HepG2 (cell line): ENCODE measurements around the gene ZMYM4. TPM values are rescaled to one million over a fixed set of nuclear protein-coding genes. Genes with fewer than 3 reads are reported as not detected.
A peak's percentile ranks its signal among the peaks of the same experiment; 100 is the strongest.

Source experiments
- ATAC-seq: fragments of 200-7000 bp; cut with Tn5 transposase; 3 replicates; pipeline ENCODE4 v1.9.1; 2020; ENCODE audit warnings: mild to moderate bottlenecking, moderate library complexity
- BruUV-seq: library from RNA; stranded (reverse); fragments of 400-500 nt; replicated peaks from 2 replicates; lab custom pipeline; 2021; lab: Mats Ljungman, UMichigan
- CTCF ChIA-PET: fragments of 300-600 bp; formaldehyde crosslinking; extraction: SDS; loops from one replicate; lab custom pipeline; 2021; ENCODE audit warnings: low total read pairs, inconsistent platforms, low intra/inter-chr PET ratio; lab: Yijun Ruan, JAX
- POLR2A ChIA-PET: fragments of 350-600 bp; sonication (Branson Sonifier 250); formaldehyde crosslinking; loops from one replicate; lab custom pipeline; 2020; ENCODE audit warnings: antibody characterized with exemption, inconsistent platforms; lab: Yijun Ruan, JAX
- DNase-seq: peaks from one replicate; pipeline ENCODE4 v3.0.0-alpha.2; 2015; ENCODE audit warnings: low spot score
- FAIRE-seq: peaks from 3 replicates; lab custom pipeline; 2011; peaks lifted over from hg19 to GRCh38; lab: Jason Lieb, UNC
- H2AFZ ChIP-seq: one replicate; pipeline ENCODE4 v1.6.1; 2011; ENCODE audit warnings: low read length, inconsistent platforms
- H3K27ac ChIP-seq: fragments of 300-600 bp; 3 replicates; pipeline ENCODE4 v1.8.0; 2011; ENCODE audit warnings: mixed run types, mild to moderate bottlenecking, mixed read lengths, low read length, inconsistent platforms; ENCODE audit not compliant: insufficient read depth; ENCODE audit errors: extremely low read length
- H3K27me3 ChIP-seq, 2 experiments: fragments of 200-600 bp in 1 of 2; 2 replicates in 1 of 2; 3 replicates in 1 of 2; pipeline versions ENCODE4 v1.6.0 to v1.8.0; 2011; ENCODE audit warnings: low read length in 2 of 2, mild to moderate bottlenecking in 2 of 2, moderate library complexity in 2 of 2, inconsistent platforms in 1 of 2; ENCODE audit not compliant: insufficient read depth in 2 of 2, control insufficient read depth in 1 of 2
- H3K36me3 ChIP-seq, 2 experiments: fragments of 200-600 bp in 1 of 2; replicated peaks in 1 of 2; 2 replicates in 1 of 2; 3 replicates in 1 of 2; pipeline versions ENCODE4 v1.5.1 to v1.8.0; 2011; ENCODE audit warnings: low read length in 2 of 2, inconsistent platforms in 1 of 2; ENCODE audit not compliant: insufficient read depth in 2 of 2, control insufficient read depth in 1 of 2
- H3K4me1 ChIP-seq: 2 replicates; pipeline ENCODE4 v1.5.1; 2012; ENCODE audit warnings: low read length, inconsistent platforms; ENCODE audit not compliant: insufficient read depth
- H3K4me2 ChIP-seq: 2 replicates; pipeline ENCODE4 v1.6.0; 2011; ENCODE audit warnings: low read depth, low read length, inconsistent platforms
- H3K4me3 ChIP-seq, 3 experiments: fragments of 200-600 bp in 1 of 3; sonication (generic), shearing (Covaris generic) in 1 of 3; replicated peaks in 1 of 3; 2 replicates each; pipeline ENCODE4 v1.5.1; 2011 to 2016; ENCODE audit warnings: low read length in 3 of 3, inconsistent platforms in 2 of 3, low read depth in 2 of 3, mild to moderate bottlenecking in 2 of 3, control low read depth in 1 of 3, mixed read lengths in 1 of 3; ENCODE audit not compliant: insufficient read depth in 1 of 3
- H3K79me2 ChIP-seq: one replicate; pipeline ENCODE4 v1.6.1; 2011; ENCODE audit warnings: low read length, inconsistent platforms; ENCODE audit not compliant: insufficient read depth
- H3K9ac ChIP-seq: 2 replicates; pipeline ENCODE4 v1.6.0; 2011; ENCODE audit warnings: mild to moderate bottlenecking, low read depth, low read length, inconsistent platforms; ENCODE audit not compliant: insufficient read depth
- H3K9me3 ChIP-seq: 2 replicates; pipeline ENCODE4 v1.5.1; 2012; ENCODE audit warnings: mild to moderate bottlenecking, low read length
- H4K20me1 ChIP-seq: 2 replicates; pipeline ENCODE4 v1.6.0; 2011; ENCODE audit warnings: inconsistent platforms, mild to moderate bottlenecking, low read length, moderate library complexity; ENCODE audit not compliant: insufficient read depth
- FOXM1 ChIP-seq: sonication (generic); formaldehyde crosslinking; IDR thresholded peaks from 2 replicates; pipeline ENCODE4 v1.5.0; 2020; ENCODE audit warnings: missing genetic modification reagents
- FOXP1 ChIP-seq, 2 experiments: fragments of 450-650 bp in 1 of 2; IDR thresholded peaks; 2 replicates each; pipeline ENCODE4 v1.6.1; 2017 to 2018; ENCODE audit warnings: antibody characterized with exemption in 1 of 2
- GATAD2A ChIP-seq: IDR thresholded peaks from 2 replicates; pipeline ENCODE4 v1.6.1; 2016
- NFE2L2 ChIP-seq: fragments of 150-350 bp; IDR thresholded peaks from 2 replicates; pipeline ENCODE4 v1.6.1; 2014; ENCODE audit warnings: low read length
- NR2F6 ChIP-seq, 2 experiments: IDR thresholded peaks; 2 replicates each; pipeline ENCODE4 v1.6.1; 2016; ENCODE audit warnings: antibody characterized with exemption in 1 of 2, mild to moderate bottlenecking in 1 of 2
- PAWR ChIP-seq: sonication (generic); formaldehyde crosslinking; IDR thresholded peaks from 2 replicates; pipeline ENCODE4 v1.4.0; 2020; ENCODE audit warnings: missing genetic modification reagents, mild to moderate bottlenecking, borderline replicate concordance
- SP140L ChIP-seq: sonication (generic); formaldehyde crosslinking; IDR thresholded peaks from 2 replicates; pipeline ENCODE4 v1.4.0; 2020; ENCODE audit warnings: missing genetic modification reagents, borderline replicate concordance
- TCF7L2 ChIP-seq: IDR thresholded peaks from 2 replicates; pipeline ENCODE4 v1.6.1; 2011; ENCODE audit warnings: mild to moderate bottlenecking, low read depth, low read length, moderate library complexity
- ZNF530 ChIP-seq: sonication (generic); formaldehyde crosslinking; IDR thresholded peaks from 2 replicates; pipeline ENCODE4 v1.5.0; 2020; ENCODE audit warnings: low read depth, mild to moderate bottlenecking, missing genetic modification reagents
- ZNF775 ChIP-seq: sonication (generic); formaldehyde crosslinking; IDR thresholded peaks from 2 replicates; pipeline ENCODE4 v1.4.0; 2020; ENCODE audit warnings: missing genetic modification reagents, mild to moderate bottlenecking, moderate library complexity, borderline replicate concordance
- WGBS: methylation state at CpG from one replicate; pipeline ENCODE4 v1.1.6; 2017; ENCODE audit warnings: low lambda C conversion rate; 5-methylcytosine and 5-hydroxymethylcytosine counted together
- in situ Hi-C: cut with HindIII; loops from 2 replicates; pipeline ENCODE4 v1.10.0; 2017; ENCODE audit warnings: low pct_unique_long_range_greater_than_20kb; ENCODE audit not compliant: extremely low pct_ligation_motif_present
- intact Hi-C: fragments of 100-400 bp; cut with micrococcal nuclease; formaldehyde crosslinking; loops from one replicate; pipeline ENCODE4 v1.10.0; 2022; ENCODE audit not compliant: unreplicated experiment
- polyA plus RNA-seq, 8 experiments: library from polyadenylated mRNA; depleted of rRNA in 3 of 8; stranded (reverse) in 7 of 8; unstranded in 1 of 8; fragments of >200 nt; fragmentation: Illumina TruSeq in 4 of 8; extraction: Trizol in 4 of 8; gene quantifications; 2 replicates each; pipeline versions ENCODE4 v1.2.1 to v1.2.3, GENCODE V29; 2011 to 2016; ENCODE audit warnings: low read depth in 4 of 8, missing spikeins in 1 of 8, mixed read lengths in 1 of 8; ENCODE audit not compliant: insufficient read depth in 1 of 8
- total RNA-seq, 5 experiments: library from RNA; depleted of rRNA; stranded (reverse); fragments of >200 nt; fragmentation: Illumina TruSeq; extraction: Trizol; gene quantifications; 2 replicates each; pipeline ENCODE4 v1.2.3, GENCODE V29; 2016; ENCODE audit warnings: low read depth in 1 of 5
- TF ChIP-seq, protein P1 (sequence below): sonication (generic); formaldehyde crosslinking; IDR thresholded peaks from 2 replicates; pipeline ENCODE4 v1.5.0; 2020; ENCODE audit warnings: mild to moderate bottlenecking, missing genetic modification reagents, borderline replicate concordance
- TF ChIP-seq, protein P2 (sequence below): sonication (generic); formaldehyde crosslinking; IDR thresholded peaks from 2 replicates; pipeline ENCODE4 v1.4.0; 2020; ENCODE audit warnings: missing genetic modification reagents

The ZMYM4 gene
- total and polyA plus RNA-seq, 2 of the 13 experiments (the other 11 are each of a cell fraction or from before 2014, with no cell fraction given) = 13.9 to 37.6 TPM

DNA sequence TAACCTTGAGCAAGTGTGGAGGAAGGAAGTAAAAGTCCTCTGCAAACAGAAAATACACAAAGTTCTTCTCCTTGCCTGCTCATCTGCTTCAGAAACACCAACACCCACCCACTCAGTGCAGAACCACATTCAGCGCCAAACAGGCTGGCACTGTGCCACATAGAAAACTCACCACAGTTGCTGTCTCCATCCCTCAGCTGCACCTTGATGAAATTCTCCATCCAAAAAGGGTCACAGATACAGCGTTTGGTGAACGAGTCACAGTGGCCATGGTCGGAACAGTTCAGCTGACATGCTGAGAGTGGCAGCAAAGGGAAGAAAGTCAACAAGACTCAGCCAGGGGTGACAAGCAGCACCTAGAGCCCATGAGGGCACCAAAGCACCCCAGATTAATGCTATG, 174.2 kb downstream of the ZMYM4 start (continued):
- TF ChIP-seq, protein P1, sequence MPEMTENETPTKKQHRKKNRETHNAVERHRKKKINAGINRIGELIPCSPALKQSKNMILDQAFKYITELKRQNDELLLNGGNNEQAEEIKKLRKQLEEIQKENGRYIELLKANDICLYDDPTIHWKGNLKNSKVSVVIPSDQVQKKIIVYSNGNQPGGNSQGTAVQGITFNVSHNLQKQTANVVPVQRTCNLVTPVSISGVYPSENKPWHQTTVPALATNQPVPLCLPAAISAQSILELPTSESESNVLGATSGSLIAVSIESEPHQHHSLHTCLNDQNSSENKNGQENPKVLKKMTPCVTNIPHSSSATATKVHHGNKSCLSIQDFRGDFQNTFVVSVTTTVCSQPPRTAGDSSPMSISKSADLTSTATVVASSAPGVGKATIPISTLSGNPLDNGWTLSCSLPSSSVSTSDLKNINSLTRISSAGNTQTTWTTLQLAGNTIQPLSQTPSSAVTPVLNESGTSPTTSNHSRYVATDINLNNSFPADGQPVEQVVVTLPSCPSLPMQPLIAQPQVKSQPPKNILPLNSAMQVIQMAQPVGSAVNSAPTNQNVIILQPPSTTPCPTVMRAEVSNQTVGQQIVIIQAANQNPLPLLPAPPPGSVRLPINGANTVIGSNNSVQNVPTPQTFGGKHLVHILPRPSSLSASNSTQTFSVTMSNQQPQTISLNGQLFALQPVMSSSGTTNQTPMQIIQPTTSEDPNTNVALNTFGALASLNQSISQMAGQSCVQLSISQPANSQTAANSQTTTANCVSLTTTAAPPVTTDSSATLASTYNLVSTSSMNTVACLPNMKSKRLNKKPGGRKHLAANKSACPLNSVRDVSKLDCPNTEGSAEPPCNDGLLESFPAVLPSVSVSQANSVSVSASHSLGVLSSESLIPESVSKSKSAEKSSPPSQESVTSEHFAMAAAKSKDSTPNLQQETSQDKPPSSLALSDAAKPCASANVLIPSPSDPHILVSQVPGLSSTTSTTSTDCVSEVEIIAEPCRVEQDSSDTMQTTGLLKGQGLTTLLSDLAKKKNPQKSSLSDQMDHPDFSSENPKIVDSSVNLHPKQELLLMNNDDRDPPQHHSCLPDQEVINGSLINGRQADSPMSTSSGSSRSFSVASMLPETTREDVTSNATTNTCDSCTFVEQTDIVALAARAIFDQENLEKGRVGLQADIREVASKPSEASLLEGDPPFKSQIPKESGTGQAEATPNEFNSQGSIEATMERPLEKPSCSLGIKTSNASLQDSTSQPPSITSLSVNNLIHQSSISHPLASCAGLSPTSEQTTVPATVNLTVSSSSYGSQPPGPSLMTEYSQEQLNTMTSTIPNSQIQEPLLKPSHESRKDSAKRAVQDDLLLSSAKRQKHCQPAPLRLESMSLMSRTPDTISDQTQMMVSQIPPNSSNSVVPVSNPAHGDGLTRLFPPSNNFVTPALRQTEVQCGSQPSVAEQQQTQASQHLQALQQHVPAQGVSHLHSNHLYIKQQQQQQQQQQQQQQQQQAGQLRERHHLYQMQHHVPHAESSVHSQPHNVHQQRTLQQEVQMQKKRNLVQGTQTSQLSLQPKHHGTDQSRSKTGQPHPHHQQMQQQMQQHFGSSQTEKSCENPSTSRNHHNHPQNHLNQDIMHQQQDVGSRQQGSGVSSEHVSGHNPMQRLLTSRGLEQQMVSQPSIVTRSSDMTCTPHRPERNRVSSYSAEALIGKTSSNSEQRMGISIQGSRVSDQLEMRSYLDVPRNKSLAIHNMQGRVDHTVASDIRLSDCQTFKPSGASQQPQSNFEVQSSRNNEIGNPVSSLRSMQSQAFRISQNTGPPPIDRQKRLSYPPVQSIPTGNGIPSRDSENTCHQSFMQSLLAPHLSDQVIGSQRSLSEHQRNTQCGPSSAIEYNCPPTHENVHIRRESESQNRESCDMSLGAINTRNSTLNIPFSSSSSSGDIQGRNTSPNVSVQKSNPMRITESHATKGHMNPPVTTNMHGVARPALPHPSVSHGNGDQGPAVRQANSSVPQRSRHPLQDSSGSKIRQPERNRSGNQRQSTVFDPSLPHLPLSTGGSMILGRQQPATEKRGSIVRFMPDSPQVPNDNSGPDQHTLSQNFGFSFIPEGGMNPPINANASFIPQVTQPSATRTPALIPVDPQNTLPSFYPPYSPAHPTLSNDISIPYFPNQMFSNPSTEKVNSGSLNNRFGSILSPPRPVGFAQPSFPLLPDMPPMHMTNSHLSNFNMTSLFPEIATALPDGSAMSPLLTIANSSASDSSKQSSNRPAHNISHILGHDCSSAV (CRISPR knock-in tag) = no peak
- TF ChIP-seq FOXM1 (CRISPR knock-in tag) = no peak

DNA sequence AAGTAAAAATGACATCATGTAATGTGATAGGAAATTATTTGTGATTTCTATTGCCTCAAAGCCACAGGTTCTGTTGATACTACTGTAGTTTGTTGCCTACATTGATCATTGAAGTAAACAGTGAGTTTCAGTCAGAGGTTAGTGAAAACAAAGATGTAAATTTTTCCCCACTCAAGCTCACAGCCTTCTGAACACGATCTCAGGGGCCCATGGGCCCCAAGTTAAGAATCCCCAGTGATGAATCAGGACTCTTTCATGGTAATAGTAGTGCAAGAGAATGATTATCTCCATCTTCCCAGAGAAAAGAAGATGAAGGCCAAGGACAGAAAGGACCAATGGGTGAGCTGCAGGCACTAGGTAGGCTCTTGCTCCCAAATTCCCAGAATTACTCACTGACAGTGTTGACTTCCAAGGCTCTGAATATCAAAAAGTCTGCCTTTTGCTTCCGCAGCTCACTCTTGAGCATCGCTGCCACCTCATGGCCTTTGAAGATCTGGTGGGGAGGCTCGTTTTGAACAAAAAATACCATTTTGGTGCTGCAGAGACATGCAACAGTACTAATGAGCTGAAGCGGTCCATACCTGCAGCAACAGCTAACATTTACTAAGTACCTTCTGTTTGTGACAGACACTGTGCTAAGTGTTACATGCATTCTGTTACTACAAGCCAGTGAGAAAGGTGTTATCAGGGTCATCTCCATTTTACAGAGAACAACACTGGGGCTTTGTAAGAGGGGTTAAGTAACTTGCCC, 175.4 kb downstream of the ZMYM4 start:
- ChIA-PET CTCF (interaction anchor here (0.6 kb wide), 1 partner anchor 511 kb away, joined by 5 read pairs; no protein-coding TSS in a partner anchor), POLR2A (no interaction called here)
- DNase-seq (peak; percentile 61), ATAC-seq (peak; percentile 80), FAIRE-seq (no peak)
- Histone ChIP-seq H3K9me3 (no peaks in the 10 kb centered on the region), H3K4me3 (no peak overlapping the region), H3K27me3 (no peaks in the 10 kb centered on the region), H3K4me2 (no peak overlapping the region), H3K9ac (no peak overlapping the region), H3K36me3 (peaks cover 25 to 78% of the 10 kb centered on the region in 2 experiments), H3K4me1 (peaks cover 25% of the 10 kb centered on the region), H3K27ac (peak overlapping the region; percentile 25), H3K79me2 (no peaks in the 10 kb centered on the region), H4K20me1 (no peaks in the 10 kb centered on the region), H2AFZ (no peak overlapping the region)
- in situ Hi-C loops = loop anchor here (10.0 to 25.0 kb wide), 2 partner anchors 101 to 293 kb away; no protein-coding TSS in a partner anchor
- 84% methylated on average over 5 of the region's 5 CpGs for WGBS
- intact Hi-C loops = loop anchor here (1.0 kb wide), 1 partner anchor 242 kb away; no protein-coding TSS in a partner anchor
- BruUV-seq = no TSS peak
- TF ChIP-seq NR2F6 (IDR thresholded peaks at IDR 0.05) (peak; percentile 83), NR2F6 (CRISPR knock-in tag; IDR thresholded peaks at IDR 0.05) (peak; percentile 76), ZNF775 (CRISPR knock-in tag) (no peak), ZNF530 (CRISPR knock-in tag) (no peak), SP140L (CRISPR knock-in tag) (no peak), NFE2L2 (no peak), GATAD2A (CRISPR knock-in tag) (no peak), PAWR (no peak), FOXP1 (IDR thresholded peaks at IDR 0.05) (no peak), FOXP1 (CRISPR knock-in tag; IDR thresholded peaks at IDR 0.05) (peak; percentile 27; the same call in 1 of the 2 replicates), TCF7L2 (no peak)
- TF ChIP-seq, protein P2, sequence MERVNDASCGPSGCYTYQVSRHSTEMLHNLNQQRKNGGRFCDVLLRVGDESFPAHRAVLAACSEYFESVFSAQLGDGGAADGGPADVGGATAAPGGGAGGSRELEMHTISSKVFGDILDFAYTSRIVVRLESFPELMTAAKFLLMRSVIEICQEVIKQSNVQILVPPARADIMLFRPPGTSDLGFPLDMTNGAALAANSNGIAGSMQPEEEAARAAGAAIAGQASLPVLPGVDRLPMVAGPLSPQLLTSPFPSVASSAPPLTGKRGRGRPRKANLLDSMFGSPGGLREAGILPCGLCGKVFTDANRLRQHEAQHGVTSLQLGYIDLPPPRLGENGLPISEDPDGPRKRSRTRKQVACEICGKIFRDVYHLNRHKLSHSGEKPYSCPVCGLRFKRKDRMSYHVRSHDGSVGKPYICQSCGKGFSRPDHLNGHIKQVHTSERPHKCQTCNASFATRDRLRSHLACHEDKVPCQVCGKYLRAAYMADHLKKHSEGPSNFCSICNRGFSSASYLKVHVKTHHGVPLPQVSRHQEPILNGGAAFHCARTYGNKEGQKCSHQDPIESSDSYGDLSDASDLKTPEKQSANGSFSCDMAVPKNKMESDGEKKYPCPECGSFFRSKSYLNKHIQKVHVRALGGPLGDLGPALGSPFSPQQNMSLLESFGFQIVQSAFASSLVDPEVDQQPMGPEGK (CRISPR knock-in tag) = 0 out of 2 replicates have a peak, but pooled peaks have one; percentile 14
